PC-3 (cell line): ENCODE data around the gene DPYSL3. TPM values are rescaled to one million over a fixed set of nuclear protein-coding genes. Genes with fewer than 3 reads are reported as not detected.

ENCODE experiments used
- ATAC-seq: fragments of 200-7000 bp; cut with Tn5 transposase; 2 replicates; pipeline ENCODE4 v1.9.1; 2020; ENCODE audit warnings: mild to moderate bottlenecking, moderate library complexity
- BruUV-seq: library from RNA; stranded (reverse); fragments of 400-500 nt; replicated peaks from 2 replicates; lab custom pipeline; 2021; lab: Mats Ljungman, UMichigan
- CTCF ChIA-PET: fragments of 300-600 bp; sonication (Branson Sonifier 250); formaldehyde crosslinking; loops from one replicate; lab custom pipeline; 2022; ENCODE audit warnings: antibody characterized with exemption; lab: Charles Lee
- POLR2A ChIA-PET: fragments of 300-600 bp; sonication (Branson Sonifier 250); formaldehyde crosslinking; loops from one replicate; lab custom pipeline; 2022; ENCODE audit warnings: antibody characterized with exemption; ENCODE audit not compliant: unreplicated experiment; lab: Charles Lee
- DNase-seq: peaks from one replicate; pipeline ENCODE4 v3.0.0-alpha.2; 2015
- H2AFZ ChIP-seq: fragments of 300-600 bp; sonication (generic); 2 replicates; pipeline ENCODE4 v1.6.0; 2016; ENCODE audit warnings: antibody characterized with exemption, low read length
- H3F3A ChIP-seq: fragments of 300-600 bp; sonication (generic); one replicate; pipeline ENCODE4 v1.6.0; 2017; ENCODE audit warnings: antibody characterized with exemption, low read length, control low read depth, mild to moderate bottlenecking; ENCODE audit not compliant: unreplicated experiment
- H3K27ac ChIP-seq: fragments of 300-600 bp; sonication (generic); 2 replicates; pipeline ENCODE4 v1.5.1; 2016; ENCODE audit warnings: mild to moderate bottlenecking, low read length
- H3K27me3 ChIP-seq: fragments of 300-600 bp; sonication (generic); 2 replicates; pipeline ENCODE4 v1.6.1; 2016; ENCODE audit warnings: low read length, mixed read lengths
- H3K36me3 ChIP-seq: fragments of 300-600 bp; sonication (generic); 2 replicates; pipeline ENCODE4 v1.6.1; 2016; ENCODE audit warnings: low read depth, mixed run types, low read length, mixed read lengths
- H3K4me1 ChIP-seq: fragments of 300-600 bp; sonication (generic); 2 replicates; pipeline ENCODE4 v1.5.1; 2016; ENCODE audit warnings: low read length; ENCODE audit not compliant: insufficient read depth
- H3K4me2 ChIP-seq: fragments of 300-600 bp; sonication (generic); 2 replicates; pipeline ENCODE4 v1.6.0; 2016; ENCODE audit warnings: low read length
- H3K4me3 ChIP-seq: fragments of 300-600 bp; sonication (generic); 2 replicates; pipeline ENCODE4 v1.5.1; 2016; ENCODE audit warnings: mild to moderate bottlenecking, low read length, mixed read lengths
- H3K79me2 ChIP-seq: fragments of 300-600 bp; sonication (generic); 2 replicates; pipeline ENCODE4 v1.6.1; 2017; ENCODE audit warnings: low read length, mixed read lengths
- H3K9ac ChIP-seq: fragments of 300-600 bp; sonication (generic); 2 replicates; pipeline ENCODE4 v1.6.0; 2016; ENCODE audit warnings: mild to moderate bottlenecking, low read length
- H3K9me2 ChIP-seq: fragments of 300-600 bp; sonication (generic); replicated peaks from 2 replicates; pipeline ENCODE4 v1.6.1; 2016; ENCODE audit warnings: mixed run types, low read length, mixed read lengths
- H3K9me3 ChIP-seq: fragments of 300-600 bp; sonication (generic); 2 replicates; pipeline ENCODE4 v1.6.1; 2016; ENCODE audit warnings: low read length, mixed read lengths
- H4K20me1 ChIP-seq: fragments of 300-600 bp; sonication (generic); 2 replicates; pipeline ENCODE4 v1.6.1; 2016; ENCODE audit warnings: low read length, mixed read lengths
- EZH2 ChIP-seq: fragments of 300-600 bp; sonication (generic); IDR thresholded peaks from one replicate; pipeline ENCODE4 v1.6.1; 2017; ENCODE audit warnings: antibody characterized with exemption, mild to moderate bottlenecking, low read length; ENCODE audit not compliant: unreplicated experiment
- EZH2phosphoT487 ChIP-seq: fragments of 300-600 bp; sonication (generic); IDR thresholded peaks from 2 replicates; pipeline ENCODE4 v1.6.1; 2018; ENCODE audit warnings: mild to moderate bottlenecking, antibody characterized with exemption, low read length, borderline replicate concordance
- intact Hi-C: fragments of 100-400 bp; cut with micrococcal nuclease; formaldehyde crosslinking; loops from 2 replicates; pipeline ENCODE4 v1.9.0; 2023
- total RNA-seq: library from RNA; depleted of rRNA; stranded (reverse); fragments of >200 nt; gene quantifications from 2 replicates; pipeline ENCODE4 v1.2.3, GENCODE V29; 2014
- TF ChIP-seq, protein P1 (sequence below): fragments of 300-600 bp; sonication (generic); conservative IDR thresholded peaks from 2 replicates; pipeline ENCODE4 v1.5.1; 2017; ENCODE audit warnings: antibody characterized with exemption, low read depth, mild to moderate bottlenecking, low read length

The DPYSL3 gene
- total RNA-seq, 1 experiment from 2014 or later, result 20.6 TPM

DNA sequence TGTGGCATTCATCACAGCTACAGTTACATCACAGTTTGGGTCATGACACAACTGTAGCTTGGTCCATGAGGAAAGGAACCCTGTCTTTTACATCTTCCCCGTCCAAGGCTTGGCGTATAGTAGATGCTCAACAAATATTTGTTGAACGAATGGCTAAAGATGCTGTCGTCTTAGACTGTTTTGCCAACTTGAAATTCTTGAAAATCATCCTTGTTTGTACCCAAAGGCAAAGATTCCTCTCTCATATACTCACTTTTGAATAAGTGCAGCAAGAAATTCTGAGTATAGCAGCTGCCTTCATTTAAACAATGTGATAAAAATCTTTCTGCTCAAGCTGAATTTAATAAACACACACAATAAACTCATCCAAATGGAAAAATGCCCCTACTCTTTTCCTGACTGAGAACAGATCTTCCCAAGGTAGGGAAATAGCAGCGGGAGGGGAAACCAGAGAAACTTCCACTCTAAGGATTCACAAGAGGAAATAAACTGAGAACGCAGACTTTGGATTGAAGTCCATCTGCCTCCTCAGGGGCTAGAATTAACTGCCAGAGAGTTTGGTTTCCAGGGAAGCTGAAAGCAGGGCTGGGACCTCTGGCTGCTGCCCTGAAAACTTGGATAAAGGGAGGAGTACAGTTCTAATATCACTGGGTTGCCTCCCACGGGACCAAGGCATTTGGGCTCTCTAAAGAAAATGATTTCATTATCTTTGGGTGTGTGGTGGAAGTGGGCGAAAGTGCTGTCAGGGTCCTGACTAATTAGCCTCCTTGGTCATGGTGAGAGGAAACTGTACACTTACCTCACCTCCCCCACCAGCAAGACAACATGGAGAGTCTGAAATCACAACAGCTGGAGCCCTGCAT, 99.1 kb downstream of the DPYSL3 start:
- POLR2A ChIA-PET, result no interaction called here
- DNase-seq (no peak), ATAC-seq (no peak)
- H3K36me3 ChIP-seq, result no peaks in the 10 kb centered on the region
- H3K79me2 ChIP-seq, result no peaks in the 10 kb centered on the region
- no TSS peak for BruUV-seq
- no peak overlapping the region for H2AFZ ChIP-seq
- H3K9me2 ChIP-seq, result no peaks in the 10 kb centered on the region
- no peaks in the 10 kb centered on the region for H3K4me1 ChIP-seq
- H3K4me2 ChIP-seq, result no peak overlapping the region
- H3K27ac ChIP-seq, result no peak overlapping the region
- CTCF ChIA-PET, result no interaction called here
- H4K20me1 ChIP-seq, result no peaks in the 10 kb centered on the region
- H3F3A ChIP-seq, result no peaks in the 10 kb centered on the region
- no peaks in the 10 kb centered on the region for H3K27me3 ChIP-seq
- H3K9ac ChIP-seq, result no peak overlapping the region
- no peak for TF ChIP-seq EZH2phosphoT487
- TF ChIP-seq, protein P1, sequence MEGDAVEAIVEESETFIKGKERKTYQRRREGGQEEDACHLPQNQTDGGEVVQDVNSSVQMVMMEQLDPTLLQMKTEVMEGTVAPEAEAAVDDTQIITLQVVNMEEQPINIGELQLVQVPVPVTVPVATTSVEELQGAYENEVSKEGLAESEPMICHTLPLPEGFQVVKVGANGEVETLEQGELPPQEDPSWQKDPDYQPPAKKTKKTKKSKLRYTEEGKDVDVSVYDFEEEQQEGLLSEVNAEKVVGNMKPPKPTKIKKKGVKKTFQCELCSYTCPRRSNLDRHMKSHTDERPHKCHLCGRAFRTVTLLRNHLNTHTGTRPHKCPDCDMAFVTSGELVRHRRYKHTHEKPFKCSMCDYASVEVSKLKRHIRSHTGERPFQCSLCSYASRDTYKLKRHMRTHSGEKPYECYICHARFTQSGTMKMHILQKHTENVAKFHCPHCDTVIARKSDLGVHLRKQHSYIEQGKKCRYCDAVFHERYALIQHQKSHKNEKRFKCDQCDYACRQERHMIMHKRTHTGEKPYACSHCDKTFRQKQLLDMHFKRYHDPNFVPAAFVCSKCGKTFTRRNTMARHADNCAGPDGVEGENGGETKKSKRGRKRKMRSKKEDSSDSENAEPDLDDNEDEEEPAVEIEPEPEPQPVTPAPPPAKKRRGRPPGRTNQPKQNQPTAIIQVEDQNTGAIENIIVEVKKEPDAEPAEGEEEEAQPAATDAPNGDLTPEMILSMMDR, result no peak
- no peak for TF ChIP-seq EZH2
- no peaks in the 10 kb centered on the region for H3K9me3 ChIP-seq
- no peak overlapping the region for H3K4me3 ChIP-seq
- intact Hi-C loops, result no loop called here

DNA sequence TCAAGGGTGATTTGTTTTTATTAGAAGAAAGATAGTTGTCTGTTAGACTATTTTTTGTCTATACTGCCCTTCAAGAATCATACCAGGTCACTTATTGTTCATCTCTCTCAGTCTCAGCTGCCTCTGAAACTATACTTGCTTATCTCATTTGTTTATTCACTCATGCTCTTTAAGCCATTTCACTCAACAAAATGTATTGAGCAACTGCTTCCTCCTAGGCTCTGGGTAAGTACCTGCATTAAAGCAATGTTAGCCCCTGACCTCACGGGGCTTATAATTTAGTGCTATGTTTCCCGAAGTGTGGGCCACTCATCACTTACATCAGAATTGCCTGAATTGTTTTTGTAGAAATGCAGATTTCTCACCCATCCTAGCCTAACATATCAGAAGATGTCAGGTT, 100.9 kb downstream of the DPYSL3 start:
- Histone ChIP-seq H3K27me3 (no peaks in the 10 kb centered on the region), H3K4me1 (peaks cover 9% of the 10 kb centered on the region), H3F3A (no peaks in the 10 kb centered on the region), H3K27ac (no peak overlapping the region), H3K79me2 (no peaks in the 10 kb centered on the region), H3K4me2 (no peak overlapping the region), H2AFZ (no peak overlapping the region), H3K4me3 (no peak overlapping the region), H3K9me2 (no peaks in the 10 kb centered on the region), H3K9me3 (no peaks in the 10 kb centered on the region), H3K36me3 (no peaks in the 10 kb centered on the region), H3K9ac (no peak overlapping the region), H4K20me1 (no peaks in the 10 kb centered on the region)
- no TSS peak for BruUV-seq
- TF ChIP-seq, protein P1, result no peak
- TF ChIP-seq EZH2 (no peak), EZH2phosphoT487 (no peak)
- intact Hi-C loops, result no loop called here
- ATAC-seq (no peak), DNase-seq (no peak)
- ChIA-PET CTCF (no interaction called here), POLR2A (no interaction called here)

DNA sequence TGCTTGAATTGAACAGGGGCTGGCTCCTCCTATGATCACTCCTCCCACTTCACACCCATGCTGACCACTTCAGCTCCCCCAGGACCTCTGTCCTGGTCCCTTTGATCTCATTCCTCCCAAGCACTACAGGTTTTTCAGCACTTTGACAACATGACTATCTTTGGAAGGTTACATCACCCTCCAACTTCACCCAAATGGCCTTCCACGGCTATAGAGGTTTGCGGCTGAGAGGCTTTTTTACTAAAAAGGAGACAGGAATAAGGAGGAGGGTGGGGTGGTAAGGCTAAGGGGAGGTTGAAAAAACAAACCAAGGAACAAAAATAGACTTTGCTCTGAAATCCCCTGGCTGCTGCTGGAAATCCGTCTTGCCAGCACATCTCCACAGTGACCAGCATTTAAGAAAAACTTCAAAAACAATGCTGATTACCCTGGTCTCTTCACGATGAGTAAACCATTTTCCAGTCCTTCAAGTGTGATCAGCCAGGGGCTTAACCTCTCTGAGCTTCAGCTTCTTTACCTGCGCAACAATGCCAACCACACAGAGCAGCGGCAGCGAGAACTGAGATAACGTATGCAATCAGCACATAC, 102.7 kb downstream of the DPYSL3 start:
- no TSS peak for BruUV-seq
- POLR2A ChIA-PET, result no interaction called here
- Histone ChIP-seq H3K27ac (no peak overlapping the region), H3K36me3 (no peaks in the 10 kb centered on the region), H3K4me2 (no peak overlapping the region), H2AFZ (no peak overlapping the region), H3F3A (no peaks in the 10 kb centered on the region), H3K9ac (no peak overlapping the region), H3K27me3 (no peaks in the 10 kb centered on the region), H3K4me1 (peaks cover 17% of the 10 kb centered on the region), H4K20me1 (no peaks in the 10 kb centered on the region), H3K9me3 (no peaks in the 10 kb centered on the region), H3K4me3 (no peak overlapping the region), H3K9me2 (no peaks in the 10 kb centered on the region), H3K79me2 (no peaks in the 10 kb centered on the region)
- intact Hi-C loops, result no loop called here
- CTCF ChIA-PET, result no interaction called here
- ATAC-seq (no peak), DNase-seq (no peak)
- TF ChIP-seq, protein P1, result no peak
- no peak for TF ChIP-seq EZH2
- TF ChIP-seq EZH2phosphoT487, result no peak
